GM19099 (cell line): ENCODE data around the gene HIPK2.

Experiments used
- POLR2A ChIP-seq: IDR thresholded peaks from 3 replicates; pipeline ENCODE4 v1.6.1; 2011; ENCODE audit warnings: low read depth; ENCODE audit not compliant: insufficient read length; ENCODE audit errors: extremely low read depth

HIPK2 gene

GRCh38 chr7:139721821-139722220 is 56.0 kb downstream of the HIPK2 start:
- no peak for TF ChIP-seq POLR2A

- no peak for TF ChIP-seq POLR2A
Measured at GRCh38 chr7:139721417-139721816, 56.4 kb downstream of the HIPK2 start.

- TF ChIP-seq POLR2A, result no peak
Measured at GRCh38 chr7:139720705-139721231, 57.0 kb downstream of the HIPK2 start.

GRCh38 chr7:139720186-139720585 is 57.6 kb downstream of the HIPK2 start:
- TF ChIP-seq POLR2A, result no peak

GRCh38 chr7:139718859-139719258 is 58.9 kb downstream of the HIPK2 start:
- TF ChIP-seq POLR2A, result no peak

GRCh38 chr7:139718141-139718540 is 59.7 kb downstream of the HIPK2 start:
- TF ChIP-seq POLR2A, result no peak

- TF ChIP-seq POLR2A, result no peak
Measured at GRCh38 chr7:139716156-139716942, 61.4 kb downstream of the HIPK2 start.

GRCh38 chr7:139715194-139715815 is 62.5 kb downstream of the HIPK2 start:
- no peak for TF ChIP-seq POLR2A

GRCh38 chr7:139714163-139714901 is 63.5 kb downstream of the HIPK2 start:
- TF ChIP-seq POLR2A, result peak; percentile 50

- TF ChIP-seq POLR2A, result no peak
Measured at GRCh38 chr7:139713526-139714162, 64.2 kb downstream of the HIPK2 start.

- no peak for TF ChIP-seq POLR2A
Measured at GRCh38 chr7:139713061-139713460, 64.7 kb downstream of the HIPK2 start.

- no peak for TF ChIP-seq POLR2A
Measured at GRCh38 chr7:139711991-139712743, 65.6 kb downstream of the HIPK2 start.

- no peak for TF ChIP-seq POLR2A
Measured at GRCh38 chr7:139710036-139710435, 67.8 kb downstream of the HIPK2 start.

GRCh38 chr7:139709485-139709884 is 68.3 kb downstream of the HIPK2 start:
- TF ChIP-seq POLR2A, result no peak
